Middle frontal gyrus (tissue), 1 donor: ENCODE data around the gene OCIAD2.
"Not testable (repeated sequence)": the region's sequence is repeated elsewhere in the genome, so short reads cannot be mapped to it uniquely, and the experiment has no call there.

Experiments used
- DNase-seq: peaks from one replicate; pipeline ENCODE4 v3.0.0-alpha.2; 2015; ENCODE audit warnings: low spot score; ENCODE audit errors: extremely low spot score

OCIAD2 gene

DNA sequence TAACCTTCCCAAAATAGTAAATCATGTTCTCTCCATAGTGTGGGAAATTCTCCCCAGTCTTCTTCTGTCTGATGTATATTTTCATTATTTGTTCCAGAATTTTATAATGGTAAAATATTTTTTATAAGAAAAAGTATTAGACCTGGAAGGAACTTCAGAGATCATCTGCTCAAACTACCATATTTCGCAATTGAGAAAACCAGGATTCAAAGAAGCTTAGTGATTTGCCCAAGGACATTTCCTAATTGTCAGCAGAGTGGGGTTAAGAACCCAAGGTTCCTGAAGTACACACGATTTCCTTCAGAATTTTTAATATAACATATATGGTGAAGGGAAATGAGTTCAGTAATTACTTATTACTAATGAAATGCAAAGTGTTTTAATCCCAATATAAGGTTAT, 51.6 kb downstream of the OCIAD2 start:
- DNase-seq = no peak

GRCh38 chr4:48854395-48854683, 52.2 kb downstream of the OCIAD2 start:
- DNase-seq = no peak

DNA sequence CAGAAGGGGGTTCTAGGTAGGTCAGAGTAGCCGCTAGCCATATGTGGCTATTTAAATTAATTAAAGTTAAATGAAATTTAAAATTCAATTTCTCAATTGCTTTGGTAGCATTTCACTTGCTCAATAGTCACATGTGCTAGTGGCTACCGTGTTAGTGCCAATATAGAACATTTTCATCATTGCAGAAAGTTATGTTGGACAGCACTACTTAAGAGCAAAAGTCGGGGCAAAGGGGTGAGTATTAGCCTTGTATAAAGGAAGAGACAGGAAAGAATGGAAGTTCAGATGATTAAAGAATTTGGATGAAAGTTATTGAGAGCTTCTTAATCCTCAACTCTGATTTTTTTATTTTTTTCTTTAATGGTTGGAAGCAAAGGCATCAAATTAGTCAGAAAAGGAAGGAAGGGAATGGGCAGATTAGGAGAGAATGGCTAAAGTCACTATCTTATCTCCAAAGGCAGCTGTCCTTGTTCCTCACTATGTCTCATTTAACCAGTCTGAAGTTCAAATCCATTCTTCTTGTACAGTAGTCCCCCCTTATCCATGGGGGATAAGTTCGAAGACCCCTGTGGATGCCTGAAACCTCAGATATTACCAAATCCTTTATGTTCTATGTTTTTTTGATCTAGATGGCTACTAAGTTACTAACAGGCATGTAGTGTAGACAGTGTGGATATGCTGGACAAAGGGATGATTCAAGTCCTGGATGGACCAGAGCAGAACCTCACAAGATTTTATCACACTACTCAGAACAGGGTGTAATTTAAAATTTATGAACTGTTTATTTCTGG, 52.8 kb downstream of the OCIAD2 start:
- DNase-seq = no peak

DNA sequence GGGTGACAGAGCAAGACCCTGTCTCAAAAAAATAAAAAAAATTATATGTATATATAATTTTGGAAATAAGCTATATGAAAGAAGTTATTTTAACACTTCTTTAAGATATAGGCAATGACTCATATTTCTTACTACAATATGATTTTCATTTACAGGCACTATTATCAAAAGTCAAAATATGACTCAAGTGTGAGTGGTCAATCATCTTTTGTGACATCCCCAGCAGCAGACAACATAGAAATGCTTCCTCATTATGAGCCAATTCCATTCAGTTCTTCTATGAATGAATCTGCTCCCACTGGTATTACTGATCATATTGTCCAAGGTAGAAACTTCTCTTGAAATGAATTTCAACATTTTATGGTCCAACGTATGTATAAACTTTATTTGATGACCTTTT, 54.9 kb downstream of the OCIAD2 start:
- DNase-seq = no peak

GRCh38 chr4:48848799-48849198, 57.8 kb downstream of the OCIAD2 start:
- not testable (repeated sequence) for DNase-seq

GRCh38 chr4:48844843-48845242, 61.7 kb downstream of the OCIAD2 start:
- DNase-seq = no peak

DNA sequence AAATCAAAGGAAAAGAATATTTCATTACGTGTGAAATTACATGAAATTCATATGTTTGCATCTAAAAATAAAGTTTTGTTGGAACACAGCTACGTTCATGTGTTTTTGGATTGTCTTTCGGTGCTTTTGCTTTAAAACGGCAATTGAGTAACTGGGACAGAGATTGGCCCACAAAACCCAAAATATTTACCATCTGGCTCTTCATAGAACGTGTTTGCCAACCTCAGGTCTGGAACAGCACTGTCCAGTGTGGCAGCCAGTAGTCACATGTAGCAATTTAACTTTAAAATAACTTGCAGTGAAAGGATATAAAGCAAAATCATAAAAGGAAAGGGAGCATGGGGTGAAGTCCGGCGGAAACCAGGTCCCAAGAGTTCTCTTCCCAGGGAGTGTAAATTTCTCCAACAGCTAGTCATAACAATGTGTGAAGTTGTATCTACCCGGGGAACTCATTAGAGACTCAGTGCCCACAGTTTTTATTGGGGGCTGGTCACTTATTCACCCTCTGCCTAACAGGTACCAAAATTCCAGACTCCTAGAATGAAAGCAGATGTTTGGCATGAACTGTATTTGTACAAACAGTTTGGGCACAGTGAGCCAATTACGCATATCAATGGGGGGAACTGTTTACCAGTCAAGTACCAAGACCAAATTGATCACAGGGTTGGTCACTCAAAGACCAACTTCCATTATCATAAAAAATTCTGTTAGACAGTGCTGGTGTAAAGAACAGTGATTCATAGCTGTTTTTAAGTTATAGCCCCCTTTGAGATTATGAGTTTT, 65.3 kb downstream of the OCIAD2 start:
- DNase-seq = no peak

GRCh38 chr4:48836658-48837057, 69.9 kb downstream of the OCIAD2 start:
- DNase-seq = no peak
